Measurements from ENCODE around the gene RSBN1. TPM values are rescaled to one million over a fixed set of nuclear protein-coding genes. Genes with fewer than 3 reads are reported as not detected.

RSBN1 gene
- total and polyA plus RNA-seq, 9 of the 15 experiments (the other 6 are each of a cell fraction or from before 2014, with no cell fraction given), result 4.5 to 24.3 (median 13.0) TPM

- ChIA-PET POLR2A (interaction anchor here (1.0 to 2.5 kb wide), 3 partner anchors 9 to 34 kb away, joined by 3 to 11 read pairs (median 3); partner anchors contain the start of gene RSBN1), CTCF (ENCODE audit: low intra/inter-chr PET ratio) (no interaction called here)
- intact Hi-C loops (cut with micrococcal nuclease), result no loop called here
- DNase-seq (ENCODE audit: extremely low read depth in 1 of 4, low spot score in 3 of 4) (no peak), ATAC-seq (no peak), FAIRE-seq (no peak)
- H3K79me2 ChIP-seq (ENCODE audit: control insufficient read depth, insufficient read depth, low read length), result no peaks in the 10 kb centered on the region
- no peak overlapping the region for H3K4me2 ChIP-seq (ENCODE audit: insufficient read depth, low read length)
- H2AFZ ChIP-seq (ENCODE audit: low read depth, low read length), result peak overlapping the region; percentile 50
- 48% methylated on average over 1 of the region's 1 CpG for WGBS (ENCODE audit: insufficient coverage, low coverage, missing lambda C conversion rate)
- no peaks in the 10 kb centered on the region for H3K36me3 ChIP-seq (ENCODE audit: control insufficient read depth, insufficient read depth, low read length)
- TF ChIP-seq C11orf30 (IDR thresholded peaks at IDR 0.05; ENCODE audit: low read depth), result peak; percentile 46; the same call in 1 of the 2 replicates
- TF ChIP-seq JUNB (CRISPR knock-in tag; conservative IDR thresholded peaks at IDR 0.05), result no peak
- TF ChIP-seq PYGO2 (tag; IDR thresholded peaks at IDR 0.05), result no peak
- peak; percentile 61 for TF ChIP-seq MAFF (IDR thresholded peaks at IDR 0.05; ENCODE audit: low read length)
- 0 out of 2 replicates have a peak, but pooled peaks have one; percentile 40 for TF ChIP-seq MAFK (IDR thresholded peaks at IDR 0.05; ENCODE audit: low read length)
- peak; percentile 71 for TF ChIP-seq ZNF316 (IDR thresholded peaks at IDR 0.05)
- TF ChIP-seq ADNP (tag; IDR thresholded peaks at IDR 0.05), result no peak
- no peaks in the 10 kb centered on the region for H3K27me3 ChIP-seq (ENCODE audit: control insufficient read depth in 2 of 2, insufficient read depth in 2 of 2, low read length in 2 of 2)
- no peaks in the 10 kb centered on the region for H3K9me3 ChIP-seq (replicated peaks; ENCODE audit: control insufficient read depth, insufficient read depth, low read depth, low read length)
- no peak overlapping the region for H3K9ac ChIP-seq (ENCODE audit: insufficient read depth in 1 of 2, low read depth in 2 of 2, low read length in 2 of 2)
- H4K20me1 ChIP-seq (replicated peaks; ENCODE audit: control insufficient read depth, insufficient read depth, low read length), result no peaks in the 10 kb centered on the region
- in situ Hi-C loops (cut with MboI), result no loop called here
- no TSS peak for BruUV-seq (replicated peaks)
- no peaks in the 10 kb centered on the region for H3K9me1 ChIP-seq (ENCODE audit: control insufficient read depth, insufficient read depth, low read length)
- no peak overlapping the region for H3K4me3 ChIP-seq
- H3K4me1 ChIP-seq (replicated peaks in 1 of 2; ENCODE audit: control insufficient read depth in 2 of 2, insufficient read depth in 2 of 2, low read length in 2 of 2), result peaks cover 7 to 10% of the 10 kb centered on the region in 2 experiments; a peak in 4 of 5 replicates
- H3K27ac ChIP-seq (ENCODE audit: extremely low read depth, low read depth, low read length), result no peak overlapping the region
Measured at GRCh38 chr1:113821916-113822315, 9.6 kb upstream of the RSBN1 start.

GRCh38 chr1:113818578-113818977 is 6.3 kb upstream of the RSBN1 start:
- ATAC-seq (peak; percentile 76), FAIRE-seq (peak; percentile 58), DNase-seq (ENCODE audit: extremely low read depth in 1 of 4, low spot score in 3 of 4) (peak in 2 of 4 experiments; percentile 41 to 65)
- Histone ChIP-seq H3K4me1 (replicated peaks in 1 of 2; ENCODE audit: control insufficient read depth in 2 of 2, insufficient read depth in 2 of 2, low read length in 2 of 2) (peaks cover 7 to 10% of the 10 kb centered on the region in 2 experiments; a peak in 4 of 5 replicates), H2AFZ (ENCODE audit: low read depth, low read length) (peak overlapping the region; percentile 70), H3K9ac (ENCODE audit: insufficient read depth in 1 of 2, low read depth in 2 of 2, low read length in 2 of 2) (no peak overlapping the region), H3K79me2 (ENCODE audit: control insufficient read depth, insufficient read depth, low read length) (no peaks in the 10 kb centered on the region), H3K27ac (ENCODE audit: extremely low read depth, low read depth, low read length) (no peak overlapping the region), H3K4me3 (no peak overlapping the region), H3K9me1 (ENCODE audit: control insufficient read depth, insufficient read depth, low read length) (no peaks in the 10 kb centered on the region), H3K36me3 (ENCODE audit: control insufficient read depth, insufficient read depth, low read length) (no peaks in the 10 kb centered on the region), H3K4me2 (ENCODE audit: insufficient read depth, low read length) (no peak overlapping the region), H3K27me3 (ENCODE audit: control insufficient read depth in 2 of 2, insufficient read depth in 2 of 2, low read length in 2 of 2) (no peaks in the 10 kb centered on the region), H3K9me3 (replicated peaks; ENCODE audit: control insufficient read depth, insufficient read depth, low read depth, low read length) (no peaks in the 10 kb centered on the region), H4K20me1 (replicated peaks; ENCODE audit: control insufficient read depth, insufficient read depth, low read length) (no peaks in the 10 kb centered on the region)
- WGBS (ENCODE audit: insufficient coverage, low coverage, missing lambda C conversion rate), result 51% methylated on average over 2 of the region's 2 CpGs
- intact Hi-C loops (cut with micrococcal nuclease), result no loop called here
- ChIA-PET CTCF (ENCODE audit: low intra/inter-chr PET ratio) (no interaction called here), POLR2A (interaction anchor here (1.5 kb wide), 1 partner anchor 11 kb away, joined by 4 read pairs; no protein-coding TSS in a partner anchor)
- no TSS peak for BruUV-seq (replicated peaks)
- in situ Hi-C loops (cut with MboI), result no loop called here
- TF ChIP-seq, protein P1, sequence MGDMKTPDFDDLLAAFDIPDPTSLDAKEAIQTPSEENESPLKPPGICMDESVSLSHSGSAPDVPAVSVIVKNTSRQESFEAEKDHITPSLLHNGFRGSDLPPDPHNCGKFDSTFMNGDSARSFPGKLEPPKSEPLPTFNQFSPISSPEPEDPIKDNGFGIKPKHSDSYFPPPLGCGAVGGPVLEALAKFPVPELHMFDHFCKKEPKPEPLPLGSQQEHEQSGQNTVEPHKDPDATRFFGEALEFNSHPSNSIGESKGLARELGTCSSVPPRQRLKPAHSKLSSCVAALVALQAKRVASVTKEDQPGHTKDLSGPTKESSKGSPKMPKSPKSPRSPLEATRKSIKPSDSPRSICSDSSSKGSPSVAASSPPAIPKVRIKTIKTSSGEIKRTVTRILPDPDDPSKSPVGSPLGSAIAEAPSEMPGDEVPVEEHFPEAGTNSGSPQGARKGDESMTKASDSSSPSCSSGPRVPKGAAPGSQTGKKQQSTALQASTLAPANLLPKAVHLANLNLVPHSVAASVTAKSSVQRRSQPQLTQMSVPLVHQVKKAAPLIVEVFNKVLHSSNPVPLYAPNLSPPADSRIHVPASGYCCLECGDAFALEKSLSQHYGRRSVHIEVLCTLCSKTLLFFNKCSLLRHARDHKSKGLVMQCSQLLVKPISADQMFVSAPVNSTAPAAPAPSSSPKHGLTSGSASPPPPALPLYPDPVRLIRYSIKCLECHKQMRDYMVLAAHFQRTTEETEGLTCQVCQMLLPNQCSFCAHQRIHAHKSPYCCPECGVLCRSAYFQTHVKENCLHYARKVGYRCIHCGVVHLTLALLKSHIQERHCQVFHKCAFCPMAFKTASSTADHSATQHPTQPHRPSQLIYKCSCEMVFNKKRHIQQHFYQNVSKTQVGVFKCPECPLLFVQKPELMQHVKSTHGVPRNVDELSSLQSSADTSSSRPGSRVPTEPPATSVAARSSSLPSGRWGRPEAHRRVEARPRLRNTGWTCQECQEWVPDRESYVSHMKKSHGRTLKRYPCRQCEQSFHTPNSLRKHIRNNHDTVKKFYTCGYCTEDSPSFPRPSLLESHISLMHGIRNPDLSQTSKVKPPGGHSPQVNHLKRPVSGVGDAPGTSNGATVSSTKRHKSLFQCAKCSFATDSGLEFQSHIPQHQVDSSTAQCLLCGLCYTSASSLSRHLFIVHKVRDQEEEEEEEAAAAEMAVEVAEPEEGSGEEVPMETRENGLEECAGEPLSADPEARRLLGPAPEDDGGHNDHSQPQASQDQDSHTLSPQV (IDR thresholded peaks at IDR 0.05), result peak; percentile 33; the same call in 1 of the 2 replicates
- no peak for TF ChIP-seq ZNF184 (CRISPR knock-in tag; IDR thresholded peaks at IDR 0.05)
- no peak for TF ChIP-seq TCF7 (IDR thresholded peaks at IDR 0.05; ENCODE audit: borderline replicate concordance)
- TF ChIP-seq SREBF2 (CRISPR knock-in tag; IDR thresholded peaks at IDR 0.05), result no peak
